PC-9 (cell line): ENCODE measurements around the gene ITGB4.

Experiments
- CTCF ChIP-seq: fragments of 200-600 bp; sonication (generic); conservative IDR thresholded peaks from 2 replicates; pipeline ENCODE4 v1.6.1; 2017; ENCODE audit warnings: mixed run types, antibody characterized with exemption, mild to moderate bottlenecking, moderate library complexity
- EZH2 ChIP-seq: fragments of 200-600 bp; sonication (generic); IDR thresholded peaks from 2 replicates; pipeline ENCODE4 v1.8.0; 2017; ENCODE audit warnings: antibody characterized with exemption, low read depth

GRCh38 chr17:75750661-75751423 lies 29.6 kb downstream of the ITGB4 start:
- TF ChIP-seq CTCF (no peak), EZH2 (no peak)
